ENCODE data around the gene APRT.

The APRT gene

GRCh38 chr16:88764080-88764479 is 47.6 kb downstream of the APRT start:
- no peak for TF ChIP-seq CTCF (conservative IDR thresholded peaks at IDR 0.05; ENCODE audit: low read depth, low read length)
- DNase-seq (ENCODE audit: low read depth) = no peak
- H3K4me3 ChIP-seq (ENCODE audit: low read length) = no peak overlapping the region

- peak; percentile 27 for TF ChIP-seq CTCF (conservative IDR thresholded peaks at IDR 0.05; ENCODE audit: low read depth, low read length)
- no peak for DNase-seq (ENCODE audit: low read depth)
- H3K4me3 ChIP-seq (ENCODE audit: low read length) = no peak overlapping the region
Measured at GRCh38 chr16:88763502-88764053, 48.1 kb downstream of the APRT start.

GRCh38 chr16:88762941-88763340 is 48.8 kb downstream of the APRT start:
- DNase-seq (ENCODE audit: low read depth) = no peak
- TF ChIP-seq CTCF (conservative IDR thresholded peaks at IDR 0.05; ENCODE audit: low read depth, low read length) = no peak
- no peak overlapping the region for H3K4me3 ChIP-seq (ENCODE audit: low read length)

GRCh38 chr16:88762258-88762870 is 49.4 kb downstream of the APRT start:
- DNase-seq (ENCODE audit: low read depth) = no peak
- no peak for TF ChIP-seq CTCF (conservative IDR thresholded peaks at IDR 0.05; ENCODE audit: low read depth, low read length)
- no peak overlapping the region for H3K4me3 ChIP-seq (ENCODE audit: low read length)

- no peak overlapping the region for H3K4me3 ChIP-seq (ENCODE audit: low read length)
- no peak for DNase-seq (ENCODE audit: low read depth)
- TF ChIP-seq CTCF (conservative IDR thresholded peaks at IDR 0.05; ENCODE audit: low read depth, low read length) = no peak
Measured at GRCh38 chr16:88761830-88762229, 49.9 kb downstream of the APRT start.

- DNase-seq (ENCODE audit: low read depth) = no peak
- no peak overlapping the region for H3K4me3 ChIP-seq (ENCODE audit: low read length)
- no peak for TF ChIP-seq CTCF (conservative IDR thresholded peaks at IDR 0.05; ENCODE audit: low read depth, low read length)
Measured at GRCh38 chr16:88761143-88761534, 50.6 kb downstream of the APRT start.

GRCh38 chr16:88760424-88761142 is 51.1 kb downstream of the APRT start:
- no peak overlapping the region for H3K4me3 ChIP-seq (ENCODE audit: low read length)
- no peak for TF ChIP-seq CTCF (conservative IDR thresholded peaks at IDR 0.05; ENCODE audit: low read depth, low read length)
- no peak for DNase-seq (ENCODE audit: low read depth)
